Keratinocyte (primary cell): ENCODE measurements around the gene TNNC2. TPM values are rescaled to one million over a fixed set of nuclear protein-coding genes. Genes with fewer than 3 reads are reported as not detected.
A peak's percentile ranks its signal among the peaks of the same experiment; 100 is the strongest.

Source experiments
- DNase-seq: peaks from one replicate; pipeline ENCODE4 v3.0.0-alpha.2; 2011; ENCODE audit warnings: low read depth, missing footprints, low spot score
- FAIRE-seq: peaks from 2 replicates; lab custom pipeline; 2011; peaks lifted over from hg19 to GRCh38; lab: Jason Lieb, UNC
- H2AFZ ChIP-seq: 2 replicates; pipeline ENCODE4 v1.6.0; 2012; ENCODE audit warnings: low read length, control low read depth, inconsistent platforms; ENCODE audit not compliant: control insufficient read depth
- H3K27ac ChIP-seq: 2 replicates; pipeline ENCODE4 v1.5.1; 2011; ENCODE audit warnings: low read length; ENCODE audit not compliant: control insufficient read depth, insufficient read depth
- H3K27me3 ChIP-seq: 3 replicates; pipeline ENCODE4 v1.6.0; 2011; ENCODE audit warnings: low read length; ENCODE audit not compliant: control insufficient read depth, insufficient read depth; ENCODE audit errors: extremely low read depth
- H3K36me3 ChIP-seq, 2 experiments: 2 replicates in 1 of 2; 3 replicates in 1 of 2; pipeline ENCODE4 v1.5.1; 2011; ENCODE audit warnings: low read length in 2 of 2, mild to moderate bottlenecking in 1 of 2; ENCODE audit not compliant: control insufficient read depth in 2 of 2, insufficient read depth in 2 of 2; ENCODE audit errors: extremely low read depth in 1 of 2
- H3K4me1 ChIP-seq: 3 replicates; pipeline ENCODE4 v1.5.1; 2011; ENCODE audit warnings: low read length; ENCODE audit not compliant: control insufficient read depth, insufficient read depth; ENCODE audit errors: extremely low read depth
- H3K4me2 ChIP-seq: 3 replicates; pipeline ENCODE4 v1.6.0; 2011; ENCODE audit warnings: low read depth, low read length; ENCODE audit not compliant: control insufficient read depth, insufficient read depth; ENCODE audit errors: extremely low read depth
- H3K4me3 ChIP-seq, 3 experiments: fragments of 200-600 bp in 1 of 3; sonication (generic) in 1 of 3; 2 replicates in 2 of 3; 3 replicates in 1 of 3; pipeline ENCODE4 v1.5.1; 2011 to 2016; ENCODE audit warnings: low read length in 3 of 3, mild to moderate bottlenecking in 3 of 3, control low read depth in 2 of 3, inconsistent platforms in 1 of 3, low read depth in 1 of 3, mixed read lengths in 1 of 3, mixed run types in 1 of 3, moderate library complexity in 1 of 3; ENCODE audit not compliant: control insufficient read depth in 2 of 3, insufficient read depth in 2 of 3; ENCODE audit errors: extremely low read depth in 1 of 3
- H3K79me2 ChIP-seq: 2 replicates; pipeline ENCODE4 v1.6.0; 2012; ENCODE audit warnings: low read length; ENCODE audit not compliant: control insufficient read depth, insufficient read depth
- H3K9ac ChIP-seq: 3 replicates; pipeline ENCODE4 v1.6.0; 2011; ENCODE audit warnings: low read length; ENCODE audit not compliant: control insufficient read depth, insufficient read depth; ENCODE audit errors: extremely low read depth
- H3K9me1 ChIP-seq: 3 replicates; pipeline ENCODE4 v1.6.0; 2011; ENCODE audit warnings: low read length; ENCODE audit not compliant: control insufficient read depth, insufficient read depth; ENCODE audit errors: extremely low read depth
- H3K9me3 ChIP-seq: 2 replicates; pipeline ENCODE4 v1.5.1; 2012; ENCODE audit warnings: low read depth, low read length; ENCODE audit not compliant: control insufficient read depth
- H4K20me1 ChIP-seq: 3 replicates; pipeline ENCODE4 v1.6.0; 2011; ENCODE audit warnings: low read length; ENCODE audit not compliant: control insufficient read depth, insufficient read depth; ENCODE audit errors: extremely low read depth
- CTCF ChIP-seq, 3 experiments: IDR thresholded peaks in 1 of 3; conservative IDR thresholded peaks in 1 of 3; optimal IDR thresholded peaks in 1 of 3; 2 replicates in 2 of 3; 3 replicates in 1 of 3; pipeline versions ENCODE3 to v1.5.1; 2011; ENCODE audit warnings: low read length in 3 of 3, mild to moderate bottlenecking in 3 of 3, moderate library complexity in 2 of 3, control low read depth in 1 of 3, inconsistent platforms in 1 of 3; ENCODE audit not compliant: insufficient read depth in 2 of 3; ENCODE audit errors: extremely low read depth in 1 of 3
- EZH2 ChIP-seq: IDR thresholded peaks from one replicate; pipeline ENCODE4 v1.6.1; 2012; ENCODE audit warnings: inconsistent platforms, mild to moderate bottlenecking, low read length, moderate library complexity
- dilution Hi-C: fragments of 300-500 bp; cut with MboI; formaldehyde crosslinking; loops from one replicate; pipeline ENCODE4 v1.7.0; 2020; ENCODE audit warnings: low sequenced_read_pairs; ENCODE audit not compliant: extremely low pct_ligation_motif_present
- polyA plus RNA-seq, 5 experiments: library from polyadenylated mRNA; depleted of rRNA in 3 of 5; stranded (reverse) in 3 of 5; stranded (forward) in 1 of 5; unstranded in 1 of 5; fragments of >200 nt; gene quantifications; 1 replicate in 1 of 5; 2 replicates in 3 of 5; 3 replicates in 1 of 5; pipeline versions ENCODE4 v1.2.1 to v1.2.3, GENCODE V29; 2011 to 2012; ENCODE audit warnings: missing spikeins in 2 of 5, low read depth in 1 of 5, low replicate concordance in 1 of 5

The TNNC2 gene
- polyA plus RNA-seq, 1 donor (not counting 4 experiments of a cell fraction or from before 2014, with no cell fraction given): 0.16 TPM

GRCh38 chr20:45780159-45780558, 47.0 kb downstream of the TNNC2 start:
- TF ChIP-seq EZH2: no peak
- no peak for TF ChIP-seq CTCF (optimal IDR thresholded peaks at IDR 0.05 in 1 of 3, IDR thresholded peaks at IDR 0.05 in 1 of 3, conservative IDR thresholded peaks at IDR 0.05 in 1 of 3; ENCODE audit: extremely low read depth in 1 of 3, insufficient read depth in 2 of 3, low read length in 3 of 3)
- peaks cover 63% of the 10 kb centered on the region for H3K4me1 ChIP-seq
- no peaks in the 10 kb centered on the region for H4K20me1 ChIP-seq
- no peaks in the 10 kb centered on the region for H3K36me3 ChIP-seq
- H3K9me1 ChIP-seq: no peaks in the 10 kb centered on the region
- H3K4me3 ChIP-seq: no peak overlapping the region
- H3K4me2 ChIP-seq: peak overlapping the region; percentile 17
- H3K27me3 ChIP-seq: no peaks in the 10 kb centered on the region
- H3K79me2 ChIP-seq: no peaks in the 10 kb centered on the region
- FAIRE-seq (no peak), DNase-seq (no peak)
- H3K9ac ChIP-seq: peak overlapping the region; percentile 80
- H2AFZ ChIP-seq: no peak overlapping the region
- dilution Hi-C loops: no loop called here
- H3K9me3 ChIP-seq: no peaks in the 10 kb centered on the region
- H3K27ac ChIP-seq: peak overlapping the region; percentile 97

- Histone ChIP-seq H3K4me3 (peak overlapping the region in 2 of 3 experiments; percentile 9 to 16), H3K9me1 (no peaks in the 10 kb centered on the region), H3K4me2 (peak overlapping the region; percentile 50), H3K36me3 (no peaks in the 10 kb centered on the region), H2AFZ (no peak overlapping the region), H3K9me3 (no peaks in the 10 kb centered on the region), H3K27me3 (no peaks in the 10 kb centered on the region), H3K27ac (peak overlapping the region; percentile 97), H3K9ac (peak overlapping the region; percentile 80), H4K20me1 (no peaks in the 10 kb centered on the region), H3K4me1 (peaks cover 63% of the 10 kb centered on the region), H3K79me2 (no peaks in the 10 kb centered on the region)
- TF ChIP-seq CTCF (optimal IDR thresholded peaks at IDR 0.05 in 1 of 3, IDR thresholded peaks at IDR 0.05 in 1 of 3, conservative IDR thresholded peaks at IDR 0.05 in 1 of 3; ENCODE audit: extremely low read depth in 1 of 3, insufficient read depth in 2 of 3, low read length in 3 of 3) (no peak), EZH2 (no peak)
- peak; percentile 36 for FAIRE-seq
- DNase-seq: peak; percentile 97
- dilution Hi-C loops: no loop called here
These were observed 47.8 kb downstream of the TNNC2 start for GRCh38 chr20:45779011-45779915.
